ENCODE data around the gene GPR37L1.

The GPR37L1 gene, protein sequence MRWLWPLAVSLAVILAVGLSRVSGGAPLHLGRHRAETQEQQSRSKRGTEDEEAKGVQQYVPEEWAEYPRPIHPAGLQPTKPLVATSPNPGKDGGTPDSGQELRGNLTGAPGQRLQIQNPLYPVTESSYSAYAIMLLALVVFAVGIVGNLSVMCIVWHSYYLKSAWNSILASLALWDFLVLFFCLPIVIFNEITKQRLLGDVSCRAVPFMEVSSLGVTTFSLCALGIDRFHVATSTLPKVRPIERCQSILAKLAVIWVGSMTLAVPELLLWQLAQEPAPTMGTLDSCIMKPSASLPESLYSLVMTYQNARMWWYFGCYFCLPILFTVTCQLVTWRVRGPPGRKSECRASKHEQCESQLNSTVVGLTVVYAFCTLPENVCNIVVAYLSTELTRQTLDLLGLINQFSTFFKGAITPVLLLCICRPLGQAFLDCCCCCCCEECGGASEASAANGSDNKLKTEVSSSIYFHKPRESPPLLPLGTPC

DNA sequence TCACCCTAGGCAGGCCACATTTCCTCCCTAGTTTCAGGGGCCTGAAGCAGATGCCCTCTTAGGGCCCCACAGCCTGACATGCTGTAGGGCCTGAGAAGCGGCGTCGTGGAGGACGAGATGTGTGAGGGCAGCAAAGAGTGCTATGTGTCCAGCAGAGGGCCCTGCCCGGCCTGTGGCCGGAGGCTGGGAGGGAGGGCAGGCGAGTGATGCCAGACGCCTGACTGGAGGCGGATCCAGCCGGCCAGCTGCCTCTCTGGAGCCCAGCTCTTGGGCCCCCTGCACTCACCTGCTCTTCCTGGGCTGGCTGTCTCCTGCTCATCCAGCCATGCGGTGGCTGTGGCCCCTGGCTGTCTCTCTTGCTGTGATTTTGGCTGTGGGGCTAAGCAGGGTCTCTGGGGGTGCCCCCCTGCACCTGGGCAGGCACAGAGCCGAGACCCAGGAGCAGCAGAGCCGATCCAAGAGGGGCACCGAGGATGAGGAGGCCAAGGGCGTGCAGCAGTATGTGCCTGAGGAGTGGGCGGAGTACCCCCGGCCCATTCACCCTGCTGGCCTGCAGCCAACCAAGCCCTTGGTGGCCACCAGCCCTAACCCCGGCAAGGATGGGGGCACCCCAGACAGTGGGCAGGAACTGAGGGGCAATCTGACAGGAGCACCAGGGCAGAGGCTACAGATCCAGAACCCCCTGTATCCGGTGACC lies at the start of gene GPR37L1:
Gene GPR37L1 (plus strand): TSS at position 279 of the 697 bp plus-strand sequence. CDS start 47 bp downstream, at position 326.
- no peak for DNase-seq

GRCh38 chr1:202073206-202073605 lies 49.5 kb upstream of the GPR37L1 start:
- DNase-seq, result no peak

- no peak for DNase-seq
Observed at GRCh38 chr1:202074985-202075384, 47.7 kb upstream of the GPR37L1 start.

- DNase-seq, result no peak
Observed at GRCh38 chr1:202075389-202075788, 47.3 kb upstream of the GPR37L1 start.

GRCh38 chr1:202076050-202076511 lies 46.6 kb upstream of the GPR37L1 start:
- DNase-seq, result no peak

DNA sequence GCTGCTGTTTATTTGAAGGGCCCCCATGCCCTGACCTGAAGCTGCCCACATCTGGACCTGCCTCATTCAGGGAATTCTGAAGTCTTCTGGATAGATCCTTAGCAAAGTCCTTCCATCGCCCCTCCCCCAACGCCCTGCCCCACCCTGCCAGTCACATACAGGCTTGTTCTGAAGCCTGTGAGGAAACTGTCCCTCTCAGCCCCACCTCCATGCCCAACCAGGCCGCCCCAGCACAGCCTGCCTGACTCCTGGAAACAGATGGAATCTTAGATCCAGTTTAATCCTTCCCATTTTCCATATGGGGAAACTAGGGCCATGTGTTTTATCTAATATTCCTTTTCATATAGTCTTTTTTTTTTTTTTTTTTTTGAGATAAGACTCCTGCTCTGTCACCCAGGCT lies 44.5 kb upstream of the GPR37L1 start:
- DNase-seq, result no peak

GRCh38 chr1:202081992-202082391 lies 40.7 kb upstream of the GPR37L1 start:
- DNase-seq, result no peak

DNA sequence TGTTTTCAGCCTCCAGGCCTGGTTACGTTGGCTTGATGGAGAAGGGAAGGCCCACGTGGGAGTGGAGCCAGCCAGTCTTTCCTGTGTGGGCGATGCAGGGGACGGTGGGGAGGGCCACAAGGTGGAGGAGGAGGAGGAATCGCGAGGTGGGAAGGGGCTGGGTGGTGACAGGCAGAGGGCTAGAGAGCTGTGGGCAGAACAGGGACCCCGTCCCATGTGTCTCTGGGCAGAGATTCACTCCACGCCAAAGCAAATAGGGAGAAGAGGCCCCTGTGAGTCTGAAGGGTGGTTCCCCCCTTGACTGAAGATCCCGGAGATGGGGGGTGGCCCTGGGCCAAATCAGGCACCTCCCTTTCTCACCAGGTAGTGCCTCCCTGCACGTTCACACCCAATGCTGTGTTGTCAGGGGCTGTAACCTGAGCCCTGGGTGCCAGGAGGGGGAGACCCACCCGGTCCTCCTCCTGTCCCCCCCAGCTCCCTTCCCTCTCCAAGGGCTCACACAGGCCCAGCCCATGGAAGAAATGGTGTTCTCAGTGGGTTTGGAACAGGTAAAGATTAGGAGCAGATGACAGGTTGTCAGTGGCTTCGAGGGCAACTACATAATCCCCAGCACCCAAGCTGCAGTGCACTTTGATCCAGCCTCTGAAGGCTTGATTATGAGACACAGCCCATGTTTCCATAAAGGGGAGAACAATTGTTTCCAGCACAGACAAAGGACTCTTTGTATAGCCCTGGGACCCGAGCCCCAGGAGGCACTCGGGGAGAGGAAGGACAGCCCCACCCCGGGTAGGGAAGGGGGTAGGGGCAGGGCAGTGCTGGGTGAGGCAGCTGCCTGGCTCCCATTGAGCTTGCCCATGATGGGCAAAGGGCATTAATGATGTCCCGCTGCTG lies 37.7 kb upstream of the GPR37L1 start:
- DNase-seq, result no peak

DNA sequence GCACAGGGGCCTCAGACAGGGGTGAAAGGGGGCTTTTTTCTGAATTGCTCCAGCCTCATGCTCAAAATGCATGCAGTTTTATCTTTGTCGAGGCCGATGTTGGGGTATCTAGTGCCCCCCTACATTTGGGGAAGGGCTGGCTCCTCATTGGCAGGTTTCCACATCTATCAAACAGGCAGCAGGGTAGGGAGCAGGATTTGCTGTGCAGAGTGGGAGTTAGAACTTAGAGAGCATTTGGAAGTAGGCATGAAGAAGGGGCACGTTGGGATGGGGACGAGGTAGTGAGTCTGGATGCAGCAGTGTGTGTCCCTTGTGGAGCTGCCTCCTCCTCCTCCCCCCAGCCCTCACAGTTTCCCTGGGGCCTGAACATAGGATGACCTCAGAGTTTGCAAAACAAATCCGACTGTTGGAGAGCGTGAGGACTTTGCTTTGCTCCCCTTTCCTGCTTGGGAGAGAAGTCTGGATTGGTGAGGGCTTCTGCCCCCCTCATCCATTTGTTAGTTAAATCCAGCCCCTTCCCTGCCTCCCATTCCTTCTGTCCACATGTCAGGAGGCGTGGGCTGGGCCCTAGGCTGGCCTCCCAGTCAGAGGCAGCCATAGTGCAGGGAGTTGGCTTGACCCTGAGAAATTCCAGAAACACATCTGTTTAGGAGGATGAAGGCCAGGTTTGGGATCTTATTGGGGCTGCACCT lies 36.9 kb upstream of the GPR37L1 start:
- DNase-seq, result no peak

DNA sequence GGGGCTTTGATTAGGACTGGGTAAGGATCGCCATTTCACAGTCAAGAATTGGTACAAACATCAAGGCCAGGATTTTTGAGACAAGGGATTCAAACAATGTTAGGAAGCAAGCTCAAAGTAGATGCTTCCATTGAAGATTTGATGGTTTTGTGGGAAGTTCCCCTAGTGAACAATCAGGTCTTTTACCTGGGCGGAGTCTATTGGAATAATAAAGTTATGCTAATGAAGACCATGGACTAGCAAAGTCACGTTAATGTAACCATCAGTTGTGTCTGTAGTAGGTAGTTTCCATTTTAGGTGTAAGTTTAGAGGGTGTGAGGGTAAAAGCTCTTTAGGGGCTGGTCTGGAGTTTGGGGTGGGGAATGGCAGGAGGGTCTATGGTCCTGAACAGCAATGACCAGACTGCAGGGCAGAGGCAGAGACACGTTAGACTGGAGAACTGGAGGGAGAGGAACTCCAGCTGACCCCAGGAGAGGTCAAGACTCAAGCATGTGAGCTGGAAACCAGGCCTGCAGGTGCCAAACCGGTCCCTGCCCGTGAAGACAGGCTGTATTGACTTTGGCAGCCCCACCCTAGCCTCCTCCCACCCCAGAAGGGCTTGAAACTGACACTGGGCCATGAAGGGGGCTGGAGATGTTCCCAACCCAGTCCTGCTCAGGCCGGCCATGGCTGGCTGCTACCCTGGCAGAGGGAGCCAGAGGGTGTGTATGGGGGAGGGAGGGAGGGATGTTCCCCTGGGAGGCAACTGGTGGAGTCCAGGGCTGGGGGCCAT lies 36.0 kb upstream of the GPR37L1 start:
- DNase-seq, result no peak

DNA sequence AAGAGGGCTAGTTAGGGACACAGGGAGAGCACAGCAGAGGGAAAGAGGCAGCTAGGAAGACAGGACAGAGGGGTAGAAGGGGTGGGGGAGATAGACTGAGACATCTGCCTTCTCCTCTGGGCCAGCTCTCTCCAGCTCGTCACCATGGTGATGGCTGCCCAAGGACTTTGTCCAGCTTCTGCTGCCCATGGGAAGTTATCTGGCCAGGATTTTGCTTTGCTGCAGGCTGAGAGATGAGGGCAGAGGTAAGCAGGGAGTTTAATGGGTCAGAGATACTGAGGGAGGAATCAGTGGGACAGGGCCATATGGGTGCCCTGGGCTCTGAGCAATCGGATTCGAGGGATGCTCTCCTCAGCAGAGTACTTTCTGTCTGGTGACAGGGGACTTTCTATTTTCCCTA lies 34.5 kb upstream of the GPR37L1 start:
- no peak for DNase-seq

GRCh38 chr1:202090994-202091393 lies 31.7 kb upstream of the GPR37L1 start:
- no peak for DNase-seq

DNA sequence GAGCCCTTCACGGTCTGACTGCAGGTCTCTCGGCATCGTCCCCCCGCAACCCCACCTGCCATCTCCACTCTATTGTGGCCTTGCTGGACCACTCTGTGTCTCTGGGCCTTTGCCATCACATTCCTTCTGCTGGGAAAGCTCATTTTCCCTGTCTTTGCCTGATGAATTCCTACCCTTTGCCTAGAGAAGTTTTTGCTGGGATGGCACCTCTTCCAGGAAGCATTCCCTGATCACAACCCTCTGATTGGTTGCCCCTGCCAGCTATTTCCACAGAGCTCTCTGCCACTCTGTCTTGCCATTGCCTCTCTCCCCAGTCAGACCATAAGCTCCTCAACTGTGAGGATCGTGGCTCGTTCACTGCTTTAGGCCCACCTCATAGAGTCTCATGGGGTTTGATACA lies 28.9 kb upstream of the GPR37L1 start:
- no peak for DNase-seq

DNA sequence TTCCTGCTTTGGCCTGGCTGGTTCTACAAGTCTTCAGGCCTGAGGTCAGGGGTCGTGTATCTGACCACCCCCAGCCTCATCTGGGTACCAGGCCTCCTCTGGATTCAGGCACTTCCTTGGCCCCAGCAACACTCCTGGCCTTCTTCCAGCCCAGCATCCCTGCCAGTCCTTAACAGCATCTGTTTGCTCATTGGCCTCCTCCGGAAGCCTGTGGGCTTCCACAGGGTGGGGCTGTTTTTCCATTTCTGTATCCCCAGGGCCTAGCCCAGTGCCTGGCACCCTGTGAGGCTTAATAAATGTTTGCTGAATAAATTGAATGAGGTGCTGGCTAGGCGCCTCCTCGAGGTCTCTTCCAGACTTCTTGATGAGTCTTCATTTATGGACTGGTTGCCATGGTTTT lies 21.5 kb upstream of the GPR37L1 start:
- no peak for DNase-seq

- DNase-seq, result no peak
Observed at GRCh38 chr1:202104073-202104472, 18.6 kb upstream of the GPR37L1 start.

- DNase-seq, result no peak
Observed at GRCh38 chr1:202105571-202106339, 17.0 kb upstream of the GPR37L1 start.

DNA sequence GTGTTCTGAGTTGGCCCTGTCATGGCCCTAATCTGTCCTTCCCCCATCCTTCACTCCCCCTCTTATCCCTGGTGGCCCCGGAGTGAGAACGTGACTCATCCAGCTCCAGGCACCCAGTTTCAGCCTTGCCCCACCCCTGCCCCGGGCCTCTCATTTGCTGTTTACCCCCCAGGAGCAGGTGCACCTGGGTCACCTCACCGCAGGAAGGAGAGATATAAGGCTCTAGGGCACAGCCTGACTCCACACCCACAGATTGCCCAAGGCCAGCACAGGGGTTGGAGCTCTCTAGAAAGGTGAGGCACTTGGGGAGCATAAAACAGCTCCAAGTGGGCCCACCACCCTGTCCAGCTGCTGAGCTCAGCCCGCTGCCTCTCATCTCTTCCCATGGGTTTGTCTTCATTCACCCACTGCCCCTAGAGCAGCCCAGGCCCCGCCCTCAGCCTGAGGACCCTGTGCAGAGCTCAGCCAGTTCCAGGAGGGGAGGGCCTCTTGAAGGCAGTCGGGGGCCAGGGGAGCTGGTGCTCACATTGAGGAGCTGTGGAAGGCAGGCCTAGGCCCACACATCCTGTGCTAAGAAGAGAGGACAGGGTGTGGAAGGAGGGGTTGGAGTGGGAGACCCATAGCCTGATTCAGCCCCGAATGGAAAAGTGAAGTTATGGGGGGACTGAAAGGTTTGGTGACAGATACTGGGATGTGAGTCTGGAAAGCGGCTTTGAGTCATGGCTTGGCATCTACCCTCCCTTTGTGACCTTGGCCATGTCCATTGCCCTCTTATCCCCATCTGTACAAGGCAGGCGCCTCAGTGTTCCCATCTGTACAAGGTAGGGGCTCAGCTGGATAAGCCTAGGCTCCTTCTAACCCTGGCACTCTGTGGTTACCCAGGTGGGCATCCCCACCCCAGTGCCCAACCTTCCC lies 16.1 kb upstream of the GPR37L1 start:
- DNase-seq, result no peak

DNA sequence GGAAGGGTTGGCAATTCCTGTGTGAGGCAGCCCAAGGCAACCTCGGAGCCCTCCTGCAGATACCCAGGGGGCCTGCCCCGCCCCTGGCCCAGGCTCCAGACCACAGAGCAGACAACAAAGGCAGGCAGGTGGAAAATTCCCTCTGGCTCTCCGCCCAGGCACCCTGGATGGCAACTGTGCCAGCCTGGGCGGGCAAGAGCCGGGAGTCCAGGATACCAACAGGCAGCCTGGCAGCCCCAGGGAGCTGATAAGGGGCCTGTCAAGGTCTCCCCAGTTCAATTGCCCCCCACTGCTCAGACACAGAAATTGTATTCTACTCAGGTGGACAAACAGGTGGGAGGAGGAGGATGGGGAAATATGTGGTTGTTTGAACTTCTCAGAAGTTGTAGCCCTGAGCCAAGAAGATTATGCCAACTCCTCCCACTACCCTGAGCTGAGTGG lies 15.4 kb upstream of the GPR37L1 start:
- DNase-seq, result no peak
